A549 (cell line): ENCODE measurements around the gene DTWD2. TPM values are rescaled to one million over a fixed set of nuclear protein-coding genes. Genes with fewer than 3 reads are reported as not detected.

ENCODE experiments used
- ATAC-seq, 2 experiments: fragments of 200-7000 bp in 1 of 2; fragments of >200 bp in 1 of 2; cut with Nextera tagmentation in 1 of 2; cut with Tn5 transposase in 1 of 2; 3 replicates each; pipeline versions ENCODE4 v1.8.0 to v1.9.1; 2018 to 2020; ENCODE audit warnings: mild to moderate bottlenecking in 1 of 2, moderate library complexity in 1 of 2
- CTCF ChIA-PET: fragments of 300-600 bp; sonication (Branson Sonifier 250); formaldehyde crosslinking; extraction: SDS; loops from one replicate; lab custom pipeline; 2021; ENCODE audit warnings: antibody characterized with exemption, inconsistent platforms; lab: Yijun Ruan, JAX
- POLR2A ChIA-PET: fragments of 350-600 bp; formaldehyde crosslinking; extraction: SDS; loops from one replicate; lab custom pipeline; 2021; ENCODE audit warnings: antibody characterized with exemption, inconsistent platforms; lab: Yijun Ruan, JAX
- DNase-seq, 2 experiments: peaks; one replicate each; pipeline versions ENCODE4 v3.0.0 to v3.0.0-alpha.2; 2011 to 2016; ENCODE audit warnings: low read depth in 1 of 2, low spot score in 1 of 2
- FAIRE-seq: peaks from 2 replicates; lab custom pipeline; 2011; peaks lifted over from hg19 to GRCh38; lab: Jason Lieb, UNC
- H3K27ac ChIP-seq, 2 experiments: fragments of >200 bp; sonication (Bioruptor Twin); formaldehyde crosslinking; 3 replicates each; pipeline ENCODE4 v1.5.1; 2016 to 2017
- H3K4me1 ChIP-seq: fragments of >200 bp; sonication (Bioruptor Twin); formaldehyde crosslinking; 3 replicates; pipeline ENCODE4 v1.6.1; 2016
- H3K4me2 ChIP-seq: fragments of >200 bp; sonication (Bioruptor Twin); formaldehyde crosslinking; 3 replicates; pipeline ENCODE4 v1.6.1; 2016
- H3K4me3 ChIP-seq: fragments of >200 bp; sonication (Bioruptor Twin); formaldehyde crosslinking; 3 replicates; pipeline ENCODE4 v1.5.1; 2016
- H3K9me3 ChIP-seq: fragments of >200 bp; sonication (Bioruptor Twin); formaldehyde crosslinking; 3 replicates; pipeline ENCODE4 v1.6.1; 2016
- BHLHE40 ChIP-seq: IDR thresholded peaks from 2 replicates; pipeline ENCODE4 v1.6.1; 2012; ENCODE audit warnings: low read depth, low read length, inconsistent platforms
- CEBPB ChIP-seq, 2 experiments: fragments of >200 bp in 1 of 2; sonication (Bioruptor Twin) in 1 of 2; formaldehyde crosslinking in 1 of 2; IDR thresholded peaks; 2 replicates each; pipeline ENCODE4 v1.6.1; 2012 to 2016
- E2F6 ChIP-seq: IDR thresholded peaks from 2 replicates; pipeline ENCODE4 v1.6.1; 2012; ENCODE audit warnings: low read depth, borderline replicate concordance
- EHF ChIP-seq: fragments of 250-450 bp; sonication (Bioruptor Pico); IDR thresholded peaks from 2 replicates; pipeline ENCODE4 v1.5.0; 2020; ENCODE audit warnings: mild to moderate bottlenecking
- EP300 ChIP-seq, 2 experiments: fragments of >200 bp; sonication (Bioruptor Twin); formaldehyde crosslinking; IDR thresholded peaks; 2 replicates in 1 of 2; 3 replicates in 1 of 2; pipeline ENCODE4 v1.6.1; 2016 to 2017
- FOSB ChIP-seq: fragments of 250-450 bp; sonication (Bioruptor Pico); IDR thresholded peaks from 2 replicates; pipeline ENCODE4 v1.5.0; 2020; ENCODE audit warnings: mild to moderate bottlenecking, moderate library complexity
- FOXS1 ChIP-seq: fragments of 250-450 bp; sonication (Bioruptor Pico); IDR thresholded peaks from 2 replicates; pipeline ENCODE4 v1.5.0; 2020; ENCODE audit warnings: mild to moderate bottlenecking, moderate library complexity
- HDAC2 ChIP-seq: fragments of 200-600 bp; sonication (generic); IDR thresholded peaks from 2 replicates; pipeline ENCODE4 v1.6.1; 2016
- HMGXB4 ChIP-seq: fragments of 250-450 bp; sonication (Bioruptor Pico); IDR thresholded peaks from 2 replicates; pipeline ENCODE4 v1.5.0; 2021; ENCODE audit warnings: mild to moderate bottlenecking, moderate library complexity, borderline replicate concordance
- HOXA7 ChIP-seq: fragments of 250-450 bp; sonication (Bioruptor Pico); IDR thresholded peaks from 2 replicates; pipeline ENCODE4 v1.5.0; 2020; ENCODE audit warnings: mild to moderate bottlenecking, moderate library complexity
- JUNB ChIP-seq: fragments of >200 bp; sonication (Bioruptor Twin); formaldehyde crosslinking; IDR thresholded peaks from 2 replicates; pipeline ENCODE4 v1.6.1; 2016
- MAFK ChIP-seq: fragments of 450-650 bp; IDR thresholded peaks from 2 replicates; pipeline ENCODE4 v1.6.1; 2014; ENCODE audit not compliant: partially characterized antibody
- MYC ChIP-seq: IDR thresholded peaks from 2 replicates; pipeline ENCODE4 v1.6.1; 2012; ENCODE audit warnings: mild to moderate bottlenecking, inconsistent platforms, low read length, improper control_type of control experiment, borderline replicate concordance
- NFE2L2 ChIP-seq: fragments of 150-350 bp; conservative IDR thresholded peaks from 2 replicates; pipeline ENCODE4 v1.6.1; 2014; ENCODE audit warnings: low read length
- NR3C1 ChIP-seq: fragments of >200 bp; sonication (Bioruptor Twin); formaldehyde crosslinking; IDR thresholded peaks from 3 replicates; pipeline ENCODE4 v1.6.1; 2017
- PHF8 ChIP-seq: fragments of 200-600 bp; sonication (generic); IDR thresholded peaks from 2 replicates; pipeline ENCODE4 v1.6.1; 2016; ENCODE audit warnings: low read depth, mild to moderate bottlenecking, antibody characterized with exemption, moderate library complexity, borderline replicate concordance
- RARB ChIP-seq: fragments of 250-450 bp; sonication (Bioruptor Pico); IDR thresholded peaks from 2 replicates; pipeline ENCODE4 v1.8.0; 2021; ENCODE audit warnings: mild to moderate bottlenecking, moderate library complexity
- RCOR1 ChIP-seq: fragments of 150-350 bp; IDR thresholded peaks from 2 replicates; pipeline ENCODE4 v1.6.1; 2014; ENCODE audit warnings: antibody characterized with exemption, low read length, low read depth
- REST ChIP-seq: fragments of 200-600 bp; sonication (generic); IDR thresholded peaks from 2 replicates; pipeline ENCODE4 v1.6.1; 2016; ENCODE audit warnings: antibody characterized with exemption, mild to moderate bottlenecking, moderate library complexity
- RFX5 ChIP-seq: fragments of 450-650 bp; IDR thresholded peaks from 2 replicates; pipeline ENCODE4 v1.7.1; 2014; ENCODE audit warnings: antibody characterized with exemption, mild to moderate bottlenecking, moderate library complexity
- RNF2 ChIP-seq: fragments of 200-600 bp; sonication (generic); IDR thresholded peaks from 2 replicates; pipeline ENCODE4 v1.6.1; 2016; ENCODE audit warnings: low read depth, mild to moderate bottlenecking, antibody characterized with exemption, moderate library complexity, borderline replicate concordance
- SMC3 ChIP-seq: fragments of >200 bp; sonication (Bioruptor Twin); formaldehyde crosslinking; IDR thresholded peaks from 3 replicates; pipeline ENCODE4 v1.6.1; 2018; ENCODE audit warnings: inconsistent platforms
- TFCP2L1 ChIP-seq: fragments of 250-450 bp; sonication (Bioruptor Pico); IDR thresholded peaks from 2 replicates; pipeline ENCODE4 v1.5.0; 2021; ENCODE audit warnings: mild to moderate bottlenecking
- TP53 ChIP-seq: fragments of 250-450 bp; sonication (Bioruptor Pico); IDR thresholded peaks from 2 replicates; pipeline ENCODE4 v1.5.0; 2021; ENCODE audit warnings: mild to moderate bottlenecking, moderate library complexity
- USF2 ChIP-seq: fragments of 450-650 bp; IDR thresholded peaks from 2 replicates; pipeline ENCODE4 v1.6.1; 2014; ENCODE audit warnings: antibody characterized with exemption
- ZC3H11A ChIP-seq: fragments of 450-650 bp; IDR thresholded peaks from 2 replicates; pipeline ENCODE4 v1.6.1; 2014; ENCODE audit warnings: antibody characterized with exemption, mild to moderate bottlenecking
- ZFP36 ChIP-seq: fragments of 450-650 bp; IDR thresholded peaks from 2 replicates; pipeline ENCODE4 v1.6.1; 2014; ENCODE audit warnings: borderline replicate concordance; ENCODE audit not compliant: partially characterized antibody
- ZNF302 ChIP-seq: fragments of 250-450 bp; sonication (Bioruptor Pico); IDR thresholded peaks from 2 replicates; pipeline ENCODE4 v1.9.0; 2021; ENCODE audit warnings: inconsistent platforms, mild to moderate bottlenecking, moderate library complexity
- ZSCAN20 ChIP-seq: fragments of 250-450 bp; sonication (Bioruptor Pico); IDR thresholded peaks from 2 replicates; pipeline ENCODE4 v1.8.0; 2022; ENCODE audit warnings: mild to moderate bottlenecking, moderate library complexity
- WGBS: methylation state at CpG from one replicate; pipeline ENCODE4 v1.1.6; 2017; ENCODE audit errors: missing lambda C conversion rate; 5-methylcytosine and 5-hydroxymethylcytosine counted together
- polyA plus RNA-seq, 4 experiments: library from polyadenylated mRNA; depleted of rRNA in 3 of 4; stranded (reverse); fragments of >200 nt; fragmentation: RNase III in 1 of 4; extraction: RNeasy Plus Mini Kit Qiagen cat#74134 plus additional on column Dnase treatment in 1 of 4; gene quantifications; 2 replicates in 3 of 4; 3 replicates in 1 of 4; pipeline ENCODE4 v1.2.3, GENCODE V29; 2011 to 2017

DTWD2 gene
- polyA plus RNA-seq, 2 of the 4 experiments (the other 2 are of a cell fraction) = 3.7 to 4.8 TPM

- CTCF ChIA-PET = no interaction called here
- no peak for TF ChIP-seq FOXS1 (CRISPR knock-in tag)
- TF ChIP-seq USF2 = no peak
- TF ChIP-seq RARB (CRISPR knock-in tag) = no peak
- no peak for TF ChIP-seq PHF8
- TF ChIP-seq REST = no peak
- TF ChIP-seq HDAC2 = no peak
- TF ChIP-seq RCOR1 = no peak
- no peak for TF ChIP-seq EHF (CRISPR knock-in tag)
- no peak for TF ChIP-seq ZFP36
- no peak for TF ChIP-seq RFX5
- TF ChIP-seq CEBPB (IDR thresholded peaks at IDR 0.05) = no peak
- TF ChIP-seq ZSCAN20 (CRISPR knock-in tag) = no peak
- no peak for TF ChIP-seq ZNF302 (CRISPR knock-in tag)
- no peak for TF ChIP-seq TFCP2L1 (CRISPR knock-in tag)
- TF ChIP-seq RNF2 = no peak
- TF ChIP-seq HOXA7 = no peak
- DNase-seq (no peak), FAIRE-seq (no peak), ATAC-seq (no peak)
- no peak overlapping the region for H3K27ac ChIP-seq
- no peaks in the 10 kb centered on the region for H3K9me3 ChIP-seq
- H3K4me2 ChIP-seq = no peak overlapping the region
- no peaks in the 10 kb centered on the region for H3K4me1 ChIP-seq
- no peak overlapping the region for H3K4me3 ChIP-seq
- POLR2A ChIA-PET = no interaction called here
Measured at GRCh38 chr5:118832974-118833373, 155.4 kb downstream of the DTWD2 start.

GRCh38 chr5:118825226-118825625 is 163.1 kb downstream of the DTWD2 start:
- no peak for ATAC-seq
- no peak for FAIRE-seq
- no peak overlapping the region for H3K4me3 ChIP-seq
- TF ChIP-seq RCOR1 (no peak), MYC (no peak)
- TF ChIP-seq, all 56 proteins: peak for 0
- Histone ChIP-seq H3K9me3 (no peaks in the 10 kb centered on the region), H3K4me2 (no peak overlapping the region), H3K27ac (no peak overlapping the region), H3K4me1 (no peaks in the 10 kb centered on the region)
- 52% methylated on average over 1 of the region's 1 CpG for WGBS
- ChIA-PET CTCF (no interaction called here), POLR2A (no interaction called here)
- no peak for DNase-seq

- 70% methylated on average over 3 of the region's 3 CpGs for WGBS
- CTCF ChIA-PET = no interaction called here
- no peak for ATAC-seq
Measured at GRCh38 chr5:118818604-118819003, 169.7 kb downstream of the DTWD2 start.

More at GRCh38 chr5:118818604-118819003, 169.7 kb downstream of the DTWD2 start:
- POLR2A ChIA-PET = no interaction called here
- no peak for DNase-seq
- no peak overlapping the region for H3K4me2 ChIP-seq
- no peak overlapping the region for H3K4me3 ChIP-seq
- TF ChIP-seq EP300 (IDR thresholded peaks at IDR 0.05) (no peak), NFE2L2 (no peak), FOXS1 (CRISPR knock-in tag) (no peak), HDAC2 (no peak), MAFK (no peak), BHLHE40 (no peak), NR3C1 (no peak), TP53 (CRISPR knock-in tag) (no peak), FOSB (no peak), SMC3 (no peak), ZSCAN20 (CRISPR knock-in tag) (no peak), RCOR1 (no peak), RFX5 (no peak), HMGXB4 (no peak), ZC3H11A (no peak), E2F6 (no peak), JUNB (no peak)
- FAIRE-seq = no peak
- H3K27ac ChIP-seq = no peak overlapping the region
- H3K4me1 ChIP-seq = no peaks in the 10 kb centered on the region
- no peaks in the 10 kb centered on the region for H3K9me3 ChIP-seq
